Sigmoid colon (tissue), 3 donors: Measurements from ENCODE around the gene CSRP1.

Source experiments
- POLR2A ChIP-seq, 2 donors: fragments of 450-650 bp; IDR thresholded peaks; one replicate each; pipeline ENCODE4 v1.6.1; 2016; ENCODE audit warnings: antibody characterized with exemption in 2 of 2, mild to moderate bottlenecking in 2 of 2, moderate library complexity in 2 of 2
- TF ChIP-seq, protein P1 (sequence below), 4 experiments: fragments of 450-650 bp in 3 of 4; fragments of 200-600 bp in 1 of 4; IDR thresholded peaks; one replicate each; pipeline ENCODE4 v1.5.1; 2016 to 2019; ENCODE audit warnings: antibody characterized with exemption in 4 of 4, mild to moderate bottlenecking in 3 of 4, moderate library complexity in 2 of 4

DNA sequence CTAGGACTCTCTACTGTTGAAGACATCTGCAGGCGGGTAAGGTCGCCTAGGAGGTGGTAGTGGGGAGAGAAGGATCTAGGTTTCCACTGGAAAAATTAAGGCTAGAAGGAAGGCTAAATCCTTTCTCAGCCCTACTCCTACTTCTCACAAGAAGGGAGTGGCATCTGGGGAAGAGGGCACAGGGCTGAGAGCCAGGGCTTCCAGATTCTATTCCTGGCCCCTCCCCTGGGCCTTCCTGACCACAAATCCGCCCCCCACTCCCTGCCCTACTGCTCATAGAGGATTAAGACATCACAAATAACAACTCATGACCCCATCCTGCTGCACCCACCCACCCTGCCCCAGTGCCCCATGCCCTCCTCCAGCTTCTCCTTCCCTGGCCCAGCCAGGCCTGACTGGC lies 40.4 kb downstream of the CSRP1 start:
- TF ChIP-seq, protein P1, sequence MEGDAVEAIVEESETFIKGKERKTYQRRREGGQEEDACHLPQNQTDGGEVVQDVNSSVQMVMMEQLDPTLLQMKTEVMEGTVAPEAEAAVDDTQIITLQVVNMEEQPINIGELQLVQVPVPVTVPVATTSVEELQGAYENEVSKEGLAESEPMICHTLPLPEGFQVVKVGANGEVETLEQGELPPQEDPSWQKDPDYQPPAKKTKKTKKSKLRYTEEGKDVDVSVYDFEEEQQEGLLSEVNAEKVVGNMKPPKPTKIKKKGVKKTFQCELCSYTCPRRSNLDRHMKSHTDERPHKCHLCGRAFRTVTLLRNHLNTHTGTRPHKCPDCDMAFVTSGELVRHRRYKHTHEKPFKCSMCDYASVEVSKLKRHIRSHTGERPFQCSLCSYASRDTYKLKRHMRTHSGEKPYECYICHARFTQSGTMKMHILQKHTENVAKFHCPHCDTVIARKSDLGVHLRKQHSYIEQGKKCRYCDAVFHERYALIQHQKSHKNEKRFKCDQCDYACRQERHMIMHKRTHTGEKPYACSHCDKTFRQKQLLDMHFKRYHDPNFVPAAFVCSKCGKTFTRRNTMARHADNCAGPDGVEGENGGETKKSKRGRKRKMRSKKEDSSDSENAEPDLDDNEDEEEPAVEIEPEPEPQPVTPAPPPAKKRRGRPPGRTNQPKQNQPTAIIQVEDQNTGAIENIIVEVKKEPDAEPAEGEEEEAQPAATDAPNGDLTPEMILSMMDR (IDR thresholded peaks at IDR 0.05), result no peak
- TF ChIP-seq POLR2A (IDR thresholded peaks at IDR 0.05), result no peak
